HepG2 (cell line): ENCODE measurements around the gene DENND10. TPM values are rescaled to one million over a fixed set of nuclear protein-coding genes. Genes with fewer than 3 reads are reported as not detected.
A peak's percentile ranks its signal among the peaks of the same experiment; 100 is the strongest.

Experiments
- ADNP ChIP-seq: sonication (generic); formaldehyde crosslinking; IDR thresholded peaks from 2 replicates; pipeline ENCODE4 v1.4.0; 2020; ENCODE audit warnings: missing genetic modification reagents
- ETS1 ChIP-seq: sonication (generic); formaldehyde crosslinking; IDR thresholded peaks from 2 replicates; pipeline ENCODE4 v1.4.0; 2020; ENCODE audit warnings: missing genetic modification reagents
- LRRFIP1 ChIP-seq: sonication (generic); formaldehyde crosslinking; conservative IDR thresholded peaks from 2 replicates; pipeline ENCODE4 v1.4.0; 2020; ENCODE audit warnings: missing genetic modification reagents
- NR2F6 ChIP-seq, 2 experiments: IDR thresholded peaks; 2 replicates each; pipeline ENCODE4 v1.6.1; 2016; ENCODE audit warnings: antibody characterized with exemption in 1 of 2, mild to moderate bottlenecking in 1 of 2
- TAF1 ChIP-seq: sonication (generic); formaldehyde crosslinking; IDR thresholded peaks from 2 replicates; pipeline ENCODE4 v1.4.0; 2020; ENCODE audit warnings: missing genetic modification reagents
- ZBED4 ChIP-seq: sonication (generic); formaldehyde crosslinking; IDR thresholded peaks from 2 replicates; pipeline ENCODE4 v1.4.0; 2020; ENCODE audit warnings: missing genetic modification reagents, borderline replicate concordance
- ZHX2 ChIP-seq, 2 experiments: sonication (generic) in 1 of 2; formaldehyde crosslinking in 1 of 2; IDR thresholded peaks; 2 replicates each; pipeline versions ENCODE4 v1.6.1 to v1.9.0; 2014 to 2022; ENCODE audit warnings: antibody characterized with exemption in 1 of 2, borderline replicate concordance in 1 of 2, inconsistent platforms in 1 of 2, low read depth in 1 of 2, missing genetic modification reagents in 1 of 2
- ZNF337 ChIP-seq: sonication (generic); formaldehyde crosslinking; IDR thresholded peaks from 2 replicates; pipeline ENCODE4 v1.5.1; 2020; ENCODE audit warnings: missing genetic modification reagents, low read depth, mild to moderate bottlenecking, borderline replicate concordance
- ZNF543 ChIP-seq: sonication (generic); formaldehyde crosslinking; IDR thresholded peaks from 2 replicates; pipeline ENCODE4 v1.4.0; 2020; ENCODE audit warnings: mild to moderate bottlenecking, missing genetic modification reagents
- ZNF709 ChIP-seq: sonication (generic); formaldehyde crosslinking; IDR thresholded peaks from 2 replicates; pipeline ENCODE4 v1.5.0; 2020; ENCODE audit warnings: mild to moderate bottlenecking, missing genetic modification reagents
- ZNF784 ChIP-seq: sonication (generic); formaldehyde crosslinking; IDR thresholded peaks from 2 replicates; pipeline ENCODE4 v1.5.1; 2020; ENCODE audit warnings: missing genetic modification reagents, mild to moderate bottlenecking, borderline replicate concordance
- polyA plus RNA-seq, 8 experiments: library from polyadenylated mRNA; depleted of rRNA in 3 of 8; stranded (reverse) in 7 of 8; unstranded in 1 of 8; fragments of >200 nt; fragmentation: Illumina TruSeq in 4 of 8; extraction: Trizol in 4 of 8; gene quantifications; 2 replicates each; pipeline versions ENCODE4 v1.2.1 to v1.2.3, GENCODE V29; 2011 to 2016; ENCODE audit warnings: low read depth in 4 of 8, missing spikeins in 1 of 8, mixed read lengths in 1 of 8; ENCODE audit not compliant: insufficient read depth in 1 of 8
- total RNA-seq, 5 experiments: library from RNA; depleted of rRNA; stranded (reverse); fragments of >200 nt; fragmentation: Illumina TruSeq; extraction: Trizol; gene quantifications; 2 replicates each; pipeline ENCODE4 v1.2.3, GENCODE V29; 2016; ENCODE audit warnings: low read depth in 1 of 5

Gene DENND10
- total and polyA plus RNA-seq, 2 of the 13 experiments (the other 11 are each of a cell fraction or from before 2014, with no cell fraction given), result 43.7 to 78.8 TPM

- TF ChIP-seq ZBED4 (CRISPR knock-in tag) (no peak), ZNF709 (CRISPR knock-in tag) (no peak; the same call in 1 of the 2 replicates), ZNF543 (CRISPR knock-in tag) (no peak), ZNF337 (CRISPR knock-in tag) (no peak), ZNF784 (CRISPR knock-in tag) (peak; percentile 5; the same call in 1 of the 2 replicates), LRRFIP1 (CRISPR knock-in tag) (no peak), TAF1 (CRISPR knock-in tag) (peak; percentile 36; the same call in 1 of the 2 replicates), ZHX2 (IDR thresholded peaks at IDR 0.05; ENCODE audit: low read depth) (peak; percentile 59; the same call in 1 of the 2 replicates), ZHX2 (CRISPR knock-in tag; IDR thresholded peaks at IDR 0.05; ENCODE audit: borderline replicate concordance) (no peak), NR2F6 (IDR thresholded peaks at IDR 0.05) (peak; percentile 56; the same call in 1 of the 2 replicates), NR2F6 (CRISPR knock-in tag; IDR thresholded peaks at IDR 0.05) (peak; percentile 66), ETS1 (CRISPR knock-in tag) (no peak), ADNP (no peak)
Observed at GRCh38 chr10:119113751-119114732, 10.1 kb downstream of the DENND10 start (continued).
